NCI-H1436 (cell line): ENCODE measurements around the gene PCNP.
"Not testable (repeated sequence)": the region's sequence is repeated elsewhere in the genome, so short reads cannot be mapped to it uniquely, and the experiment has no call there.

Experiments
- DNase-seq: peaks from one replicate; lab custom pipeline; 2025; lab: John Stamatoyannopoulos, UW

The PCNP gene

GRCh38 chr3:101573449-101574387 is at the start of gene PCNP:
TSS of gene PCNP (plus strand) at chr3:101574180. CDS start at chr3:101574216, 36 bp downstream.
- peak; percentile 100 for DNase-seq

DNA sequence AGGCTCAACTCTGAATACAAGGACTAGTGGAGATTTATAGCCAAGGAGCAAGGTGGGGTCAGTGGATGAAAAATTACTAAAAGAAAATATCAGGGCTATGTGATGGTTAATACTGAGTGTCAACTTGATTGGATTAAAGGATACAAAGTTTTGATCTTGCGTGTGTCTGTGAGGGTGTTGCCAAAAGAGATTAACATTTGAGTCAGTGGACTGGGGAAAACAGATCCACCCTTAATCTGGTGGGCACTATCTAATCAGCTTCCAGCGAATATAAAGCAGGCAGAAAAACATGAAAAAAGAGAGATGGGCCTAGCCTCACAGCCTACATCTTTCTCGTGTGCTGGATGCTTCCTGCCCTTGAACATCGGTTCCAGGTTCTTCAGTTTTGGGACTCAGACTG is 46.5 kb upstream of the PCNP start:
- no peak for DNase-seq

DNA sequence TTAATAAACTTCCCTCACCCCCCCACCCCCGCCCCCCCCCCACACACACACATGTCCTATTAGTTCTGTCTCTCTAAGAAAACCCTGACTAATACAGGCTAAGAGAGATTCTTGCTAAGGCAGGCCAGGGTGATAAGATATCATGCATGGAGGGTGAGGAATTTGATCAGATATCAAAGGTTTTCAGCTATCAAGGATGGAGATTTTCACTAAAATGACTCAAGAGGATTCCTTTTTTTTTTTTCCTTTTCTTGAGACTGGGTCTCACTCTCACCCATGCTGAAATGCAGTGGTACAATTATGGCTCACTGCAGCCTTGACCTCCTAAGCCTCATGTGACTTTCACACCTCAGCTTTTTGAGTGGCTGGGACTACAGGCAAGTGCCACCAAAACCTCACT is 46.1 kb upstream of the PCNP start:
- DNase-seq = no peak

DNA sequence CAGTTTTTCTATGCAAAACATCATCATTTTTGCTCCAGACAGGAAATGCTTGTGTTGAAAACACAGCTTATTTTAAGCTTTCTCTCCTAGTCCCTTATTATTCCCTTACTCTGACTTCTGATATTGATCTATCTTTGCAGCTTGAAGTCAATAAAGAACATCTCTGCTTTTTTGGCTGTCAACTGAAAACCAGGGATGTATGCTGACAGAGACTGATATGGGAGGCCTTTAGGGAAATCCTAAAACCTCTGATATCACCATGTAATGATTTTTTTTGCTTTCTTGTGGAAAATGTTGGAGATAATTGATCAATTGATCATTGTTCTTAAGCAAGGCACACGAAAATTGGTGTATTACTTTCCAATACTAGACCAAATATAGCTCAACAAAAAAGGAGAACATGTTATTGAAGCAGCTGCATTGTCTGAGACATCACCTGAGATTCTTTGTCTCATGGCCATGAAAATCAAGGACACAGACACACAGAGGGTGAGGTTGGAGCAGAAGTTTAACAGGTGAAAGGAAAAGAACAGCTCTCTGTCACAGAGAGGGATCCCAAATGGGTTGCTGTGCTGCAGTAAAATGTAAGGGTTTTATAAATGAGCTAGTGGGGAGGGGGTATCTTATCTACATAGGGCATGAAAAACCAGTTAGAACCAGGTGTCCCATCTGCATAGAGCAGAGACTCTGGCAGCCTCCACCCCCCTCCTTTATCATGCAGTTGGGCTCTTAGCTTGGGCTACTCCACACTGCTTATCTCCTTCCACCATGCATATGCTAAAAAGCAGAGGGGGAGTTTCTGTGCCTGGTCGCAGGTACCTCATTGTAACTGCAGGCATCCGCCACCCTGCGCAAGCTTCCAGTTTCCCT is 43.9 kb upstream of the PCNP start:
- DNase-seq = no peak

GRCh38 chr3:101530686-101531047 is 43.3 kb upstream of the PCNP start:
- no peak for DNase-seq

- no peak for DNase-seq
Observed at GRCh38 chr3:101531473-101532086, 42.4 kb upstream of the PCNP start.

GRCh38 chr3:101532783-101533602 is 41.0 kb upstream of the PCNP start:
- DNase-seq = no peak

- no peak for DNase-seq
Observed at GRCh38 chr3:101533603-101533968, 40.4 kb upstream of the PCNP start.

DNA sequence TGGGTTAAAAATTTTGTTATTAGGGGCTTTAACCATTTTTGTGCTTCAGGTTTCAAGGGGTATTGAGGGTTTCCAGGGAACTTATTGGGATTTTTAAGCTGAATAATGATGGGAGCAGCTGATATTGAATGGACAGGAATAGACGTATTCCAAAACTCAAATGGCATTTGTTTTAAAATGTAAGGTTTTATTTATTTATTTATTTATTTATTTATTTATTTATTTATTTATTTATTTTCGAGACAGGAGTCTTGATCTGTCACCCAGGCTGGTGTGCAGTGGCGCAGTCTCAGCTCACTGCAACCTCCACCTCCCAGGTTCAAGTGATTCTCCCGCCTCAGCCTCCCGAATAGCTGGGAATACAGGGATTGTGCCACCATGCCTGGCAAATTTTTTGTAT is 38.8 kb upstream of the PCNP start:
- no peak for DNase-seq

- DNase-seq = no peak
Observed at GRCh38 chr3:101536266-101536665, 37.7 kb upstream of the PCNP start.

DNA sequence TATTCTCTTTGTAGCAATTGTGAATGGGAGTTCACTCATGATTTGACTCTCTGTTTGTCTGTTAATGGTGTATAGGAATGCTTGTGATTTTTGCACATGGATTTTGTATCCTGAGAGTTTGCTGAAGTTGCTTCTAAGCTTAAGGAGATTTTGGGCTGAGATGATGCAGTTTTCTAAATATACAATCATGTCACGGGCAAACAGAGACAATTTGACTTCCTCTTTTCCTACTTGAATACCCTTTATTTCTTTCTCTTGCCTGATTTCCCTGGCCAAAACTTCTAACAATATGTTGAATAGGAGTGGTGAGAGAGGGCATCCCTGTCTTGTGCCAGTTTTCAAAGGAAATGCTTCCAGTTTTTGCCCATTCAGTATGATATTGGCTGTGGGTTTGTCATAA is 37.0 kb upstream of the PCNP start:
- not testable (repeated sequence) for DNase-seq

DNA sequence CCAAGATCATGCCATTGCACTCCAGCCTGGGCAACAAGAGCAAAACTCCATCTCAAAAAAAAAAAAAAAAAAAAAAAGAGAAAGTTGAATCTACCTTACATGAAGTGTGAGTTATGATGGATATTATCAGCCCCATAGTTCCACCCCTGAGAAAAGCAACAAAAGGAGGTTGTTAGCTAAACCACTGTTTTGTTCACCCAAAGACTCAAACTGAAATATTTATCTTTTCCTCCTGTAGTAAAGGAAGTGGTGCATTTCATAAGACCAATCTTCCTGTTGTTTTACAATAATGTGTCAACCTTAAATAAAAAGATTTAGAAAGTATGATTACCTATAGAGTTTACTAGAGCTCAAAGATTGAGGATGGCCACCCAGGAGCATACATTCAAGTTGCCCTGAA is 31.0 kb upstream of the PCNP start:
- no peak for DNase-seq

DNA sequence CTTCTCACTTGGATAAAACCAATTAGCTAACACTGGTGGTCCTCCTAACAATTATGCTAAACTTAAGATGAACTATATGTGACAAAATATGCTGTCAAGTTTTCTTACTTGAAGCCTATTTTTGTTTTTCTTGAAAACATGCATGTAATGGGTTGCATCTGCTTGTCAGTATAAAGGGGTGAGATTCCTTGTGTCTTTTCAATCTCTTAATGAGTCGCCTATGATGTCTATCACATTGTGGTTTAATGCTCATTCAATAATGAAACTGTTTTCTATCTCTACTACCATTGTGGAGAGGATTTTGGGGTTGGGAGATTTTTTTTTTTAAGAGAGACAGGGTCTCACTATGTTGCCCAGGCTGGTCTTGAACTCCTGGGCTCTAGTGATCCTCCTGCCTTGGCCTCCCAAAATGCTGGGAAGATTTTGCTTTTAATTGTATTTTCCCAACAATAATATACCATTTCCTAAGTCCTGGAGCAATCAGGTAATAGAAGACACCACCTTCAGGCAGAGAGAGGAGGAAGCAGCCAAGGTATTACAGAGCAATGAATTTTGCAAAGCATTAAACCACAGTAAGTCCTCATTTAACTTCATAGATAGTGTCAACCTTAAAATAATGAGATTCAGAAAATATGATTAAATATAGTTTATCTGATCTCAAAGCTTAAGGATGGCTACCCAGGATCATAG is 29.7 kb upstream of the PCNP start:
- no peak for DNase-seq

GRCh38 chr3:101548527-101549105 is 25.4 kb upstream of the PCNP start:
- DNase-seq = no peak

- no peak for DNase-seq
Observed at GRCh38 chr3:101549473-101549872, 24.5 kb upstream of the PCNP start.

- DNase-seq = not testable (repeated sequence)
Observed at GRCh38 chr3:101551359-101552081, 22.5 kb upstream of the PCNP start.

- not testable (repeated sequence) for DNase-seq
Observed at GRCh38 chr3:101553381-101553780, 20.6 kb upstream of the PCNP start.

GRCh38 chr3:101556064-101556463 is 17.9 kb upstream of the PCNP start:
- DNase-seq = no peak

GRCh38 chr3:101561630-101562328 is 12.2 kb upstream of the PCNP start, which contains the start of gene TRMT10C:
TSS of gene TRMT10C (plus strand) at chr3:101561868. CDS start at chr3:101564782, 2,914 bp downstream.
- peak; percentile 91 for DNase-seq
